GM12878 (cell line): ENCODE results near the gene SLC7A5. TPM values are rescaled to one million over a fixed set of nuclear protein-coding genes. Genes with fewer than 3 reads are reported as not detected.
"Not testable (repeated sequence)": the region's sequence is repeated elsewhere in the genome, so short reads cannot be mapped to it uniquely, and the experiment has no call there.

Source experiments
- ATAC-seq: fragments of 200-7000 bp; cut with Tn5 transposase; 3 replicates; pipeline ENCODE4 v1.9.1; 2020; ENCODE audit warnings: mild to moderate bottlenecking, moderate library complexity
- BruUV-seq: library from RNA; stranded (reverse); fragments of 400-500 nt; replicated peaks from 2 replicates; lab custom pipeline; 2021; lab: Mats Ljungman, UMichigan
- CTCF ChIA-PET: fragments of 300-600 bp; sonication (Branson Sonifier 250); formaldehyde crosslinking; extraction: SDS; loops from one replicate; lab custom pipeline; 2021; ENCODE audit warnings: inconsistent platforms; lab: Yijun Ruan, JAX
- POLR2A ChIA-PET: fragments of 350-600 bp; formaldehyde crosslinking; extraction: SDS; loops from one replicate; lab custom pipeline; 2021; ENCODE audit warnings: inconsistent platforms; lab: Charles Lee
- RAD21 ChIA-PET: fragments of 300-600 bp; sonication (Branson Sonifier 250); formaldehyde crosslinking; loops from one replicate; lab custom pipeline; 2023; ENCODE audit warnings: antibody characterized with exemption; ENCODE audit not compliant: unreplicated experiment; lab: Charles Lee
- SMC1A ChIA-PET: fragments of 300-600 bp; sonication (Branson Sonifier 250); formaldehyde crosslinking; loops from one replicate; lab custom pipeline; 2023; ENCODE audit not compliant: unreplicated experiment, uncharacterized antibody; lab: Charles Lee
- DNase-seq: peaks from one replicate; pipeline ENCODE4 v3.0.0-alpha.2; 2011; ENCODE audit warnings: low read depth, low spot score
- FAIRE-seq: peaks from 3 replicates; lab custom pipeline; 2011; peaks lifted over from hg19 to GRCh38; lab: Jason Lieb, UNC
- H2AFZ ChIP-seq: 2 replicates; pipeline ENCODE4 v1.6.0; 2011; ENCODE audit warnings: low read depth, low read length, control low read depth; ENCODE audit not compliant: control insufficient read depth
- H3K27ac ChIP-seq: 2 replicates; pipeline ENCODE4 v1.5.1; 2011; ENCODE audit warnings: control low read depth; ENCODE audit not compliant: control insufficient read depth, insufficient read depth
- H3K27me3 ChIP-seq, 2 experiments: replicated peaks in 1 of 2; 2 replicates each; pipeline versions ENCODE4 v1.6.0 to v1.6.1; 2011; ENCODE audit warnings: low read length in 1 of 2; ENCODE audit not compliant: control insufficient read depth in 2 of 2, insufficient read depth in 2 of 2
- H3K36me3 ChIP-seq, 2 experiments: 2 replicates each; pipeline ENCODE4 v1.5.1; 2011; ENCODE audit warnings: low read length in 1 of 2; ENCODE audit not compliant: control insufficient read depth in 2 of 2, insufficient read depth in 2 of 2
- H3K4me1 ChIP-seq: 2 replicates; pipeline ENCODE4 v1.6.1; 2011; ENCODE audit warnings: mild to moderate bottlenecking, low read length, moderate library complexity, mixed read lengths; ENCODE audit not compliant: control insufficient read depth, insufficient read depth
- H3K4me2 ChIP-seq: 2 replicates; pipeline ENCODE4 v1.6.0; 2011; ENCODE audit warnings: control low read depth; ENCODE audit not compliant: control insufficient read depth, insufficient read depth
- H3K4me3 ChIP-seq: fragments of 200-600 bp; sonication (generic); 2 replicates; pipeline ENCODE4 v1.5.1; 2016
- H3K79me2 ChIP-seq: 2 replicates; pipeline ENCODE4 v1.6.0; 2011; ENCODE audit warnings: low read length; ENCODE audit not compliant: control insufficient read depth, insufficient read depth
- H3K9ac ChIP-seq: 2 replicates; pipeline ENCODE4 v1.8.0; 2011; ENCODE audit warnings: low read length, control low read depth, mixed read lengths; ENCODE audit not compliant: control insufficient read depth, insufficient read depth
- H3K9me3 ChIP-seq: replicated peaks from 3 replicates; pipeline ENCODE4 v1.5.1; 2011; ENCODE audit warnings: mild to moderate bottlenecking, low read length; ENCODE audit not compliant: control insufficient read depth, insufficient read depth
- H4K20me1 ChIP-seq: 2 replicates; pipeline ENCODE4 v1.6.0; 2011; ENCODE audit not compliant: control insufficient read depth, insufficient read depth
- ASH2L ChIP-seq: fragments of 300-600, 200-600 bp; sonication (generic); IDR thresholded peaks from 2 replicates; pipeline ENCODE4 v1.6.1; 2017; ENCODE audit warnings: low read depth, mild to moderate bottlenecking, borderline replicate concordance
- BHLHE40 ChIP-seq, 2 experiments: fragments of 450-650 bp in 1 of 2; IDR thresholded peaks; 2 replicates each; pipeline ENCODE4 v1.6.1; 2011 to 2017; ENCODE audit warnings: low read depth in 2 of 2, borderline replicate concordance in 1 of 2, improper control_type of control experiment in 1 of 2, low read length in 1 of 2, mild to moderate bottlenecking in 1 of 2
- CHD1 ChIP-seq: IDR thresholded peaks from 2 replicates; pipeline ENCODE4 v1.6.1; 2012; ENCODE audit warnings: low read depth, low read length, improper control_type of control experiment
- NFXL1 ChIP-seq: fragments of 450-650 bp; IDR thresholded peaks from 2 replicates; pipeline ENCODE4 v1.6.1; 2017; ENCODE audit warnings: antibody characterized with exemption, mild to moderate bottlenecking, borderline replicate concordance
- PBX3 ChIP-seq: IDR thresholded peaks from 2 replicates; pipeline ENCODE4 v1.6.1; 2011; ENCODE audit warnings: mild to moderate bottlenecking, low read depth, low read length, moderate library complexity; ENCODE audit not compliant: insufficient replicate concordance
- SP1 ChIP-seq: IDR thresholded peaks from one replicate; pipeline ENCODE4 v1.6.1; 2011; ENCODE audit warnings: low read depth, low read length
- ZBED1 ChIP-seq: IDR thresholded peaks from 2 replicates; pipeline ENCODE4 v1.6.1; 2016; ENCODE audit warnings: borderline replicate concordance
- ZNF217 ChIP-seq: fragments of 450-650 bp; IDR thresholded peaks from 2 replicates; pipeline ENCODE4 v1.6.1; 2017; ENCODE audit warnings: antibody characterized with exemption, mild to moderate bottlenecking
- ZNF687 ChIP-seq: fragments of 450-650 bp; IDR thresholded peaks from 2 replicates; pipeline ENCODE4 v1.6.1; 2017; ENCODE audit warnings: mild to moderate bottlenecking, moderate library complexity
- WGBS: methylation state at CpG from one replicate; pipeline ENCODE4 v1.1.6; 2016; ENCODE audit warnings: low lambda C conversion rate; ENCODE audit not compliant: insufficient replicate concordance, insufficient coverage; ENCODE audit errors: missing lambda C conversion rate; 5-methylcytosine and 5-hydroxymethylcytosine counted together
- in situ Hi-C: fragments of 300-500 bp; cut with MboI; formaldehyde crosslinking; loops from 9 replicates; pipeline ENCODE4 v1.14.3; 2018; ENCODE audit warnings: mixed read lengths
- intact Hi-C: fragments of 100-400 bp; cut with micrococcal nuclease; formaldehyde crosslinking; loops from one replicate; pipeline ENCODE4 v1.14.2; 2022; ENCODE audit not compliant: unreplicated experiment
- polyA plus RNA-seq, 11 experiments: library from polyadenylated mRNA; depleted of rRNA in 4 of 11; unstranded in 6 of 11; stranded (reverse) in 5 of 11; fragments of >200 nt; fragmentation: Nextera tagmentation in 4 of 11; fragmentation: Illumina TruSeq in 1 of 11; extraction: Ambion mirVana in 4 of 11; extraction: Trizol in 1 of 11; gene quantifications; 1 replicate in 1 of 11; 2 replicates in 10 of 11; pipeline versions ENCODE4 v1.2.1 to v1.2.3, GENCODE V29; 2011 to 2016; ENCODE audit warnings: inconsistent platforms in 2 of 11, missing spikeins in 2 of 11, low read depth in 1 of 11
- total RNA-seq, 4 experiments: library from RNA; depleted of rRNA in 3 of 4; stranded (reverse); fragments of >200 nt in 3 of 4; fragmentation: Illumina TruSeq in 1 of 4; extraction: Trizol in 1 of 4; gene quantifications; 2 replicates each; pipeline versions ENCODE4 v1.2.1 to v1.2.3, GENCODE V29; 2013 to 2021

Gene SLC7A5
- total and polyA plus RNA-seq, 10 of the 15 experiments (the other 5 are each of a cell fraction or from before 2014, with no cell fraction given) = 2.3 to 101 (median 35.8) TPM

DNA sequence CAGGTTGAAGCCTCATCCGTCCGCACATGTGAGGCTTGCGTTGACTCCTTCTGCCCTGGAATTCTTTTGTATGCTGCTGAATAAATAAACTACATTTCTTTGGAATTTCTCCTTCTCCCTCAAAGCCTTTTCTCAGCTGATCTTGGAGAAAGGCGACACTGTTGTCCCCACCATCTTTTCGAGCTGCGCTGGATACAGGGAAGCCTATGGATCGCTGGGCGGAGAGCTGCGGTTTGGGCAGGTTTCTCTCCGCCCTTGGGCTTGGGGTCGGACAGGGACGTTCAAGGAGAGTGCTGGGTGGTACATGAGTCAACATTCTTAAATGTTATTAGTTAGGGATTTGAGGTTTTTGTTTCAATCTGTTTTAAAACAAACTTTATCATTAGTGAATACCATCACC lies 31.2 kb upstream of the SLC7A5 start:
- RAD21 ChIA-PET, H3K27ac ChIP-seq, intact Hi-C loops, ATAC-seq, H3K27me3 ChIP-seq, BruUV-seq, H3K4me3 ChIP-seq, FAIRE-seq, H3K79me2 ChIP-seq, H4K20me1 ChIP-seq, H3K36me3 ChIP-seq, H3K9me3 ChIP-seq, H3K9ac ChIP-seq, H3K4me2 ChIP-seq, SMC1A ChIA-PET, H2AFZ ChIP-seq, DNase-seq, POLR2A ChIA-PET, in situ Hi-C loops: not testable (repeated sequence)
- H3K4me1 ChIP-seq = peaks cover 22% of the 10 kb centered on the region
- CTCF ChIA-PET = interaction anchor here (1.2 to 1.6 kb wide), 4 partner anchors 28 to 121 kb away, joined by 3 to 11 read pairs (median 4); no protein-coding TSS in a partner anchor
- WGBS = 71% methylated on average over 12 of the region's 12 CpGs

- POLR2A ChIA-PET = interaction anchor here (0.6 to 1.5 kb wide), 2 partner anchors 23 to 121 kb away, joined by 4 to 6 read pairs; no protein-coding TSS in a partner anchor
- Histone ChIP-seq H3K9ac (no peak overlapping the region), H3K4me2 (no peak overlapping the region), H3K27ac (no peak overlapping the region), H3K36me3 (no peaks in the 10 kb centered on the region), H2AFZ (no peak overlapping the region), H3K79me2 (no peaks in the 10 kb centered on the region), H4K20me1 (no peaks in the 10 kb centered on the region), H3K4me3 (no peak overlapping the region), H3K27me3 (no peaks in the 10 kb centered on the region), H3K4me1 (peaks cover 24% of the 10 kb centered on the region), H3K9me3 (no peaks in the 10 kb centered on the region)
- RAD21 ChIA-PET = interaction anchor here (3.3 kb wide), 1 partner anchor 119 kb away, joined by 18 read pairs; no protein-coding TSS in a partner anchor
- in situ Hi-C loops = no loop called here
- intact Hi-C loops = no loop called here
- no peak for FAIRE-seq
- BruUV-seq = no TSS peak
- SMC1A ChIA-PET = interaction anchor here (3.9 kb wide), 1 partner anchor 22 kb away, joined by 20 read pairs; no protein-coding TSS in a partner anchor
- WGBS = 36% methylated on average over 20 of the region's 20 CpGs
- ATAC-seq = no peak
- no peak for DNase-seq
- CTCF ChIA-PET = interaction anchor here (0.9 to 2.9 kb wide), 5 partner anchors 9 to 48 kb away, joined by 3 to 29 read pairs (median 6); no protein-coding TSS in a partner anchor
- no peak for TF ChIP-seq SP1
- TF ChIP-seq CHD1 = no peak
- TF ChIP-seq ASH2L = no peak
- no peak for TF ChIP-seq ZNF217
- TF ChIP-seq ZBED1 = no peak
- no peak for TF ChIP-seq BHLHE40 (IDR thresholded peaks at IDR 0.05; ENCODE audit: borderline replicate concordance in 1 of 2, low read depth in 2 of 2, low read length in 1 of 2)
- TF ChIP-seq NFXL1 = no peak
- TF ChIP-seq PBX3 = no peak
- no peak for TF ChIP-seq ZNF687
Measured at GRCh38 chr16:87897521-87898505, 28.5 kb upstream of the SLC7A5 start.
